Measurements from ENCODE around the gene SRSF4. TPM values are rescaled to one million over a fixed set of nuclear protein-coding genes. Genes with fewer than 3 reads are reported as not detected.

The SRSF4 gene
- total RNA-seq = 38.0 and 47.3 TPM in 2 replicates

DNA sequence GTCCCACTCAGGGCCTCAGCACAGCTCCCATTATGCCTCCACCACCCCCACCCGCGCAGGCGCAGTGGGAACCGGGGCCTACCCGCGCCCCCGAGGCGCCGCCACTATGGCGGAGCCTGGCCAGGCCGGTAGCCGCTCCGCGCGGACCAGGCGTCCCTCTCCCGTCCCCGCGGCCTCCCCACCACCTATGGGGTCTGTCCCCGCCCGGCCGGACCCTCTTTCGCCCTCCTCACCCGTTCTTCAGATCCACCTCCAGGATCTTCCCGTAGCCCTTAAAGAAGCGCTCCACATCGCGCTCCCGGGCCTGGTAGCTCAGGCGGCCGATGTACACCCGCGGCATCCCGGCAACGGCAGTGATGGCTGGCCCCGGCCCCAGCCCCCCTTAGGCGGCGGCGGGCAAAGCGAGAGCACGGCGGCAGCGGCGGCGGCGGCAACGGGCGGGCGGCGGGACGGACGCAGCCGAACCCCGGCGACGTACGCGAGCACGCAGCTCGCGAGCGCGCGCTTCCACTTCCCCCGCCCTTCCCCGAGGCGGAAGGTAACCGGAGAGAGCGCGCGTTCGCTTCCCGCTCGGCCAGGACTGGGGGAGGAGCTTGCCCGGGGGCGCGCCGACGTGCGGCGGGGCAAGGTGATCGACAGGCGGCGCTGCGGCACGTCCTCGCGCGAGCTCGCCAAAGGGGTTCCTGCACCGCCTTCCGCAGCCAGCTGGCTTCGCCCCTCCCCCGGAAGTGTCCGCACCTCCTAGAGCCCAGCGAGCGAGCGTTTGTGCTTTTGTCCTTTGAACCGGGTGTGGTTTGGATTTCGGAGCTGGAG is at the start of gene SRSF4:
SRSF4 (minus strand) TSS at position 488 of the 813 bp plus-strand sequence; CDS start at position 340, 148 bp downstream.

DNA sequence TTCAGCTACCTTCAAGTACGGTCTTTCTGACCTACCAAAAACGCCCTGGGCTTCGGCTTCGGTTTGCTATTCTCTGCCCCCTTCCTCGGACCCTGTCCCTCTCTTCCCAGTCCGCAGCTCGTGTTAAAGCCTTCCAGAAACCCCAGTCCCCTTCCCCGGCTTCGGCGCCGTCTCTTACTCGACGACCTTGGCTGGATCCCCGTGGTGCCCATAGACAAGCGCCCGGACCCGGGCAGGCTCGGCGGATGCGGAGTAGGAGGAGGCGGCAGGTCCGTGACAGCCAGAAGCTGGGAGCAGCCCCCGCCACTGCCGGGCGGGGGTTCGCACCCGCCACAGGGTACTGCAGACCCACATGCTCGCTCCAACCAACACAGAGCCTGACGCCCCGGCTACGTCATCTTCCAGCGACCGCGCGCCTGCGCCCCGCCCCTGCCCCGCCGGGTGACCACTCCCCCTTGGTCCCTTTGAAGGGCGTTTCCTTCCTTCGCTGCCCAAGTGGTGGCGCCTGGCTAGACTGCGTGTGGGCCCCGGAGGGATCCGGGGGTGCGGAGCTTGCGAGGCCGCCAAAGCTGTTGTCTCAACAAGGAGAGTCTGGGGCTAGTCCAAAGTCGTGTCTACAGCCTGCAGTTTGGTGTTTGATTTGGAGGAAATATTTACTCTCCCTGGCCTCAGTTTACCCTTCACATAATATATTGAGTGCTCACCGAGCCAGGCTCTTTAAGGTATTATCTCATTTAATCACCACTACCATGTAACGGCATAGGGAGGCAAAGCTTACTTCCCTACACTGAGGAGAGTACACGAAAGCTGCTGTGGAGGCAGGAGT is 49.1 kb upstream of the SRSF4 start, which contains the start of gene MECR:
MECR (minus strand) TSS at position 382 of the 826 bp plus-strand sequence; CDS start at position 354, 28 bp downstream.

DNA sequence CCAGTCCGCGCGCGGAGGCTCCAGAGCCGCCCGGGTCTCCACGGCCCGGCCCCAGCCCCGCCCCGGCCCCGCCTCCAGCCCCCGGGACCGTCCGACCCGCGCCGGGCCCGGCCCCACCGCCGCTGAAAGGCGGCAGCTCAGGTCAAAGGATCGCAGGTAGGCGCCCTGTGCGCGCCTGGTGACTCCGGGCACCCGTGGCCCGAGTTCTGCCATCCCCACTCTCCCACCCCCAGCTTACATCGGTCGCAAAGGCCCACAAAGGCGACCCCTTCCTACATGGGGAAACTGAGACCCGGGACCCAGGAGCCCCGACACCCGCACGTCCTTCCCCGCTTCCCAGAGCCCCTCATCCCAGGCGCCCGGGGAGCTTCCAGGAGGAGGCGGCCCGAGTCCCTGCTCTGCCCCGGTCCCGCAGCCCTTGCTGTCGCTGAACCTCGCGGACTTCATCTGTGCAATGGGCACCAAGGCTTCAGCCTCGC is 57.8 kb downstream of the SRSF4 start, which contains the start of gene TMEM200B:
TMEM200B (minus strand) TSS at position 17 of the 479 bp plus-strand sequence. CDS start 2,075 bp downstream, outside the sequence.

Small RNA genes lying within 50 kb of the gene (small RNA-seq; reads per million reads assigned to genes)
- not detected for gene RF02271

Other genes with a start within 250 kb of the SRSF4 start
- gene TMEM200B, start 58.0 kb downstream of the SRSF4 start, total RNA-seq = 13.4 and 13.7 TPM in 2 replicates
- 13.5 and 20.4 TPM in 2 replicates for gene MECR, start 49.0 kb upstream of the SRSF4 start, total RNA-seq
- 10.6 and 12.5 TPM in 2 replicates for gene PTPRU, start 54.6 kb upstream of the SRSF4 start, total RNA-seq

Data from articular chondrocyte of knee joint (primary cell).